ENCODE measurements around the gene FRAS1.

Gene FRAS1

DNA sequence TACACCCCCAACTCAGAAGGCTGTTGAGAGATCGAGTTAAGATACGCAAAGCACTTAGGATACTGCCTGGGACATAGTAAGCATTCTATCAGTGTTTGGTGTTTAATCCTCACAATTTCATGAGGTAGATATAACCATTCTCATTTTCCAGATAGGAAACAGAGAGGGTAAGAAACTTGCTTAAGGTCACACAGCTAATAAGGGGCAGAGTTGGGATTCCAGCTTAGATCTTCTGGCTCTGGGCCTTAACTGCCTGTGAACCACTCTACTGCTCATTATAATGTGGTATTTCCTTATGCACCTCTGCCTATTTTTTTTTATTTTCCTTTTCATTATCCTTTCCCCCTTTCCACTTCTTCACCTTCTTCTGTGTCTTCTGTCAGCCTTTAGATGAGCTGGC lies 252.2 kb downstream of the FRAS1 start:
- ChIA-PET CTCF (no interaction called here), POLR2A (no interaction called here)
- no peak for DNase-seq (ENCODE audit: extremely low spot score)
- TF ChIP-seq NFRKB (IDR thresholded peaks at IDR 0.05) (no peak), FOXA1 (IDR thresholded peaks at IDR 0.05) (no peak), SUZ12 (IDR thresholded peaks at IDR 0.05) (no peak)

DNA sequence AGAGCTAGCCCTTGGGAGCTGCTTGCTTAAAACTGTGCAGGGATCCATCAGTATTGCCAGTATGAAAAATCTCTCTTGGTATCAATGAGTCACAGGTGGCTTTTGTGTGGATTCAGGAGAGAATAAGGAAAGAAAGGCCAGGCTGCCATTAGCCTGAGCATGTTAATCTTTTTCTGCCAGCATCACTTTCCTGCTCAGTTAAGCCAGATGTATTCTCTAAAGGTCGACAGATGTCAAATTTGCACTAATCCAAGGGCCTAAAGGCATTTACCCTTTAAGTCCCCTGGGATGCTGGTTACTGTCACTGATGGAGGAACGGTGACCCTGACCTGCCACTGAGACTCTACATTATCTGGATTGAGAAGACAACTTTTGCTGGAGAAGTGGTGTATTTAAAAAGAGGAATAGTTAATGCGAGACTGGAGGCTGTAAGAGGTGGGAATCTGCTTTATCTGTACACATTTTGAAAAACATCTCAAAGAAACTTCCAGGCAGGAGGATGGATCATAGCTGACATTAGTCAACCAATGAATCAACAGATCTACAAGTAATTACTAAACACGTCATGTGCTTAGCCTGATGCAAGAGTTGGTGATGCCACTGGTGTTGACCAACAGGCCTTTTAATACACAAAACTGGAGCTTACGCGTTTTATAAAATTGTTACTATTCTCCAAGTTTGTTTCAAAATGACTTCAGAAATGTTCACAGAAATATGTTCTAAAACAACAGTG lies 253.1 kb downstream of the FRAS1 start:
- POLR2A ChIA-PET, result no interaction called here
- TF ChIP-seq ELF4 (IDR thresholded peaks at IDR 0.05) (no peak), TARDBP (IDR thresholded peaks at IDR 0.05) (no peak), SP1 (IDR thresholded peaks at IDR 0.05) (no peak), FOXM1 (IDR thresholded peaks at IDR 0.05; ENCODE audit: borderline replicate concordance) (no peak), FOXK2 (IDR thresholded peaks at IDR 0.05) (no peak), BHLHE40 (IDR thresholded peaks at IDR 0.05; ENCODE audit: borderline replicate concordance) (no peak), LEF1 (IDR thresholded peaks at IDR 0.05; ENCODE audit: borderline replicate concordance) (no peak), ARNT (IDR thresholded peaks at IDR 0.05) (no peak), HDGF (IDR thresholded peaks at IDR 0.05; ENCODE audit: borderline replicate concordance) (no peak), FOXA1 (IDR thresholded peaks at IDR 0.05) (no peak), NFRKB (IDR thresholded peaks at IDR 0.05) (no peak), L3MBTL2 (conservative IDR thresholded peaks at IDR 0.05) (no peak), CTBP1 (IDR thresholded peaks at IDR 0.05; ENCODE audit: borderline replicate concordance) (no peak)
- TF ChIP-seq, protein P1, sequence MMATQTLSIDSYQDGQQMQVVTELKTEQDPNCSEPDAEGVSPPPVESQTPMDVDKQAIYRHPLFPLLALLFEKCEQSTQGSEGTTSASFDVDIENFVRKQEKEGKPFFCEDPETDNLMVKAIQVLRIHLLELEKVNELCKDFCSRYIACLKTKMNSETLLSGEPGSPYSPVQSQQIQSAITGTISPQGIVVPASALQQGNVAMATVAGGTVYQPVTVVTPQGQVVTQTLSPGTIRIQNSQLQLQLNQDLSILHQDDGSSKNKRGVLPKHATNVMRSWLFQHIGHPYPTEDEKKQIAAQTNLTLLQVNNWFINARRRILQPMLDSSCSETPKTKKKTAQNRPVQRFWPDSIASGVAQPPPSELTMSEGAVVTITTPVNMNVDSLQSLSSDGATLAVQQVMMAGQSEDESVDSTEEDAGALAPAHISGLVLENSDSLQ (IDR thresholded peaks at IDR 0.05), result no peak
- CTCF ChIA-PET, result interaction anchor here (0.6 to 0.7 kb wide), 2 partner anchors 10 to 312 kb away, joined by 3 read pairs; no protein-coding TSS in a partner anchor
- no peak for DNase-seq (ENCODE audit: extremely low spot score)

DNA sequence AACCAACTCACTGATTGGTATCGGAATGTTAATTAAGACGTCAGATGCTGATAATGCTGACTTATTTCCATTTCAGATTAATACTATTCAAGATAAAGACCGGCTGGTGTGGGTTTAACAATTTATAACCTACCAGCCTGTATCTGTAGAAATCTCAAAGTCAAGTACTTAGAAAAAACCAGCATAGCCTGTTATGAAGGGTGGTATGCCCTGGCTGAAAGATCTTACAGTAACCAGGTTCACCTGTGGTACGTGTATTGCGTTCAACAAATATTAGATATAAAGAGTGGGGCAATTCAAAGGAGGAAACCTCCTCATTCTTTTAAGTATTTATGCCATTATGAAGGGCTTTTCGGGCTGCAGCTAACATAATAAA lies 253.6 kb downstream of the FRAS1 start:
- no peak for DNase-seq (ENCODE audit: extremely low spot score)
- CTCF ChIA-PET, result no interaction called here
- POLR2A ChIA-PET, result no interaction called here
- no peak for TF ChIP-seq L3MBTL2 (conservative IDR thresholded peaks at IDR 0.05)
- no peak for TF ChIP-seq TARDBP (IDR thresholded peaks at IDR 0.05)
- TF ChIP-seq, protein P1 (IDR thresholded peaks at IDR 0.05), result no peak
- TF ChIP-seq SUZ12 (IDR thresholded peaks at IDR 0.05), result no peak
- no peak for TF ChIP-seq NFRKB (IDR thresholded peaks at IDR 0.05)
- no peak for TF ChIP-seq FOXM1 (IDR thresholded peaks at IDR 0.05; ENCODE audit: borderline replicate concordance)

DNA sequence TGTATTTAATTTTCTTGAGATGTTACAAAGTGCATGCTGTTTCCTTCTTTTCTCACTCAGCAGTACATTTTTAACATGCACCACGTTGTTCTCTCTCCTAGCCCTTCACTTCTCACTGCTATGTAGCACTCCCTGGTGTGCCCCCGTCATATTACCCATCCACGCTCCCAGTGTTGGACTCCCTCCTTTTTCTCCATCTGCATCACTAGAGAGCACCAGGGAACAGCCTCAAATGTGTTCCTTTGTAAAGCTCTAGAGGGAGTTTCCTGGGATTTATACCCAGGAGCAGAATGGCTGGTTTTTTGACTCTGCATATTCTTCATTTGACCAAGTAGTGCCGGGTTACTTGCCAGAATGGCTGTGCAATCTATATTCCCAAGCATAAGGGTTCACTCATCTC lies 254.2 kb downstream of the FRAS1 start:
- no peak for DNase-seq (ENCODE audit: extremely low spot score)
- POLR2A ChIA-PET, result no interaction called here
- CTCF ChIA-PET, result no interaction called here
- TF ChIP-seq FOXA1 (IDR thresholded peaks at IDR 0.05), result no peak
- no peak for TF ChIP-seq ZNF384 (IDR thresholded peaks at IDR 0.05)

DNA sequence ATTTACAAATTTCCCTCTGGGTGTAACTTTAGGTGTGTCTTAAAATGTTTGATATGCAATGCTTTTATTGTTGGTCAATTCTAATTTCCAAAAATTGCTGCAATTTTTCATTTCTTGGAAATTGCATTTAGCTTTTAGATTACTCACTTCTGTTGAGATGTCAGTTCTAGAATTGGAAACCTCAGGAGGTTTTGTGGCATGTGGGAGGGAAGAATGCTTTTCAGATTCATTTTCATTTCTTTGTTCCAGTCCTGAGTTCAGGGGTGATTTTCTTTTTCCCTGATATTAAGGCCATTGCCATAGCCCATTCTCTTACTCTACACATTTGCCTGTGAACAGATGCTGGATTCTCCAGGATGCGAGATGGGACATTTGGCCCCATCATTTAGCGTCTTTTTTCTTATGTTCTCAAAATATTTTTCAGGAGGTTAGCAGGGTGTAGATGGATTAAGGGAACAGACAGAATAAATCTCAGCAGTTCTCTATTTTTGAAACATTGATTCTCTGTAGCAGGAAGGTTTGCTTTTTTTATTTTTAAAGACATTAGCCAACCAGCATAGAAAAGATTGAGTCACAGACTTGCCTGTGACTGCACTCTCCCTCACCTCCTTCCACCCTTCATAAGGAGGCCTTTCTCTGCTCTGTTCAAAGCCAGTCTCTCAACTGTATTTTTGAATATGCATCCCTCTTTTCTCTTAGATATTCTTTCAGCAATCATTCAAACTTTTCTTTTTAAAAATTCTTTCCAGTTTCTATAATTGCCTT lies 256.0 kb downstream of the FRAS1 start:
- no peak for DNase-seq (ENCODE audit: extremely low spot score)
- ChIA-PET POLR2A (no interaction called here), CTCF (interaction anchor here (0.6 kb wide), 1 partner anchor 350 kb away, joined by 4 read pairs; no protein-coding TSS in a partner anchor)
- TF ChIP-seq SUZ12 (IDR thresholded peaks at IDR 0.05) (no peak), FOXK2 (IDR thresholded peaks at IDR 0.05) (no peak), ZNF384 (IDR thresholded peaks at IDR 0.05) (no peak), LEF1 (IDR thresholded peaks at IDR 0.05; ENCODE audit: borderline replicate concordance) (no peak), L3MBTL2 (conservative IDR thresholded peaks at IDR 0.05) (no peak)
- TF ChIP-seq, protein P1 (IDR thresholded peaks at IDR 0.05), result no peak

DNA sequence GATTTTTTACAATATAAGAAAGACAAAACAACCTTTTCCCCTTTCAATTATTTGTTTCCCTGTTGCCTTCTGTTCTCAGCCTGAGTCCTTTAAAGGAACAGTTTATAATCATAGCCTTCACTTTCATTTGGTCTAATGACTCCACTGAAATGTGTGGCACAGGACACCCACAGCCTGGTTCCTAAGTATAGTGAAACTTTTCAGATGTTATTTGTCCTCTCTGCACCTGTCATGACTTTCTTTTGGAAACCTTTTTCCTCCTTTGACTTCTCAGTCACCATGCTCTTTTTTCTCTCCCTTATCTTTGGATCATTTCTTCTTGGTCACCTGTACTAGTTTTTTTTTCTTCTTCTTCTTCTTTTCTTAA lies 256.6 kb downstream of the FRAS1 start:
- DNase-seq (ENCODE audit: extremely low spot score), result no peak
- TF ChIP-seq SUZ12 (IDR thresholded peaks at IDR 0.05) (no peak), L3MBTL2 (conservative IDR thresholded peaks at IDR 0.05) (no peak), TARDBP (IDR thresholded peaks at IDR 0.05) (no peak), BHLHE40 (IDR thresholded peaks at IDR 0.05; ENCODE audit: borderline replicate concordance) (no peak), ZNF384 (IDR thresholded peaks at IDR 0.05) (no peak), ARNT (IDR thresholded peaks at IDR 0.05) (no peak), CTBP1 (IDR thresholded peaks at IDR 0.05; ENCODE audit: borderline replicate concordance) (no peak), FOXK2 (IDR thresholded peaks at IDR 0.05) (no peak), ELF4 (IDR thresholded peaks at IDR 0.05) (no peak), HDGF (IDR thresholded peaks at IDR 0.05; ENCODE audit: borderline replicate concordance) (no peak), SP1 (IDR thresholded peaks at IDR 0.05) (no peak), LEF1 (IDR thresholded peaks at IDR 0.05; ENCODE audit: borderline replicate concordance) (no peak)
- ChIA-PET CTCF (no interaction called here), POLR2A (no interaction called here)

DNA sequence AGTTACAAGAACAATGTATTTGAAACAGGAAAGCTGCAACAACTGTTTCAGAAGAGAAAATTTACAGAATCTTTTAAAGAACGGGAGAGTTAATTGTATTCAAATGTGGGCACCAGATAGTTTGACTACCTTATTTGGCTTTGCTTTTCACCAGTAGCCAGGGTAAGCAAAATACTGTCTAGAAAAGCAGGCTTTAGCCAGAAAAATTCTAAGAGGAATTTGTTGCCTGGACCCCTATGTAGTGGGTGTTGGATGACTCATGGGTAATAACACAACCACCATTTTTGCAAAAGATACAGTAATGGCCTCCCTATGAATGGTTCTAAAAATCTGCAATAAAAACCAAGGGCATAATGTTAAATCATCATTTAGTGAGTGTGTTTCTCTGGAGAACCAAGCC lies 261.0 kb downstream of the FRAS1 start:
- POLR2A ChIA-PET, result no interaction called here
- CTCF ChIA-PET, result no interaction called here
- no peak for DNase-seq (ENCODE audit: extremely low spot score)
- TF ChIP-seq NFRKB (IDR thresholded peaks at IDR 0.05) (no peak), TARDBP (IDR thresholded peaks at IDR 0.05) (no peak), SUZ12 (IDR thresholded peaks at IDR 0.05) (no peak), FOXA1 (IDR thresholded peaks at IDR 0.05) (no peak), ARNT (IDR thresholded peaks at IDR 0.05) (no peak), ZNF384 (IDR thresholded peaks at IDR 0.05) (no peak), ELF4 (IDR thresholded peaks at IDR 0.05) (no peak), CTBP1 (IDR thresholded peaks at IDR 0.05; ENCODE audit: borderline replicate concordance) (no peak), FOXK2 (IDR thresholded peaks at IDR 0.05) (no peak), SP1 (IDR thresholded peaks at IDR 0.05) (no peak), BHLHE40 (IDR thresholded peaks at IDR 0.05; ENCODE audit: borderline replicate concordance) (no peak), FOXM1 (IDR thresholded peaks at IDR 0.05; ENCODE audit: borderline replicate concordance) (no peak), LEF1 (IDR thresholded peaks at IDR 0.05; ENCODE audit: borderline replicate concordance) (no peak), L3MBTL2 (conservative IDR thresholded peaks at IDR 0.05) (no peak), HDGF (IDR thresholded peaks at IDR 0.05; ENCODE audit: borderline replicate concordance) (no peak)
- TF ChIP-seq, protein P1 (IDR thresholded peaks at IDR 0.05), result no peak

Data from HEK293T (cell line).